Measurements from ENCODE around the gene DNAH8.

The DNAH8 gene

GRCh38 chr6:39075807-39076622 is 360.9 kb downstream of the DNAH8 start:
- DNase-seq (ENCODE audit: low read depth), result no peak

GRCh38 chr6:39076623-39077535 is 361.8 kb downstream of the DNAH8 start:
- no peak for DNase-seq (ENCODE audit: low read depth)

GRCh38 chr6:39077882-39078594 is 362.9 kb downstream of the DNAH8 start:
- no peak for DNase-seq (ENCODE audit: low read depth)

- no peak for DNase-seq (ENCODE audit: low read depth)
These were observed 363.6 kb downstream of the DNAH8 start for GRCh38 chr6:39078695-39079094.

GRCh38 chr6:39079197-39080125 is 364.4 kb downstream of the DNAH8 start:
- no peak for DNase-seq (ENCODE audit: low read depth)

Data from activated T-cell treated with anti-CD3 and anti-CD28 coated beads for 1 hour (primary cell).